Measurements from ENCODE around the gene UBE2S. TPM values are rescaled to one million over a fixed set of nuclear protein-coding genes. Genes with fewer than 3 reads are reported as not detected.

Gene UBE2S
- total and polyA plus RNA-seq, 5 experiments from 2014 or later: 18.1 to 25.8 (median 20.2) TPM

GRCh38 chr19:55447421-55448174 is 40.0 kb upstream of the UBE2S start:
- Mint-ChIP-seq H3K27ac (no peak overlapping the region), H3K36me3 (peaks cover 0 to 6% (median 0%) of the 10 kb centered on the region in 3 donors), H3K27me3 (peaks cover 21 to 47% (median 29%) of the 10 kb centered on the region in 5 donors), H3K4me1 (peaks cover 12 to 31% (median 16%) of the 10 kb centered on the region in 4 donors), H3K4me3 (no peak overlapping the region), H3K9me3 (no peaks in the 10 kb centered on the region)
- ATAC-seq (peak; percentile 13 to 15), DNase-seq (no peak)
- POLR2A ChIA-PET: interaction anchor here (0.7 kb wide), 1 partner anchor 215 kb away, joined by 9 read pairs; no protein-coding TSS in a partner anchor

GRCh38 chr19:55446060-55446459 is 38.5 kb upstream of the UBE2S start:
- POLR2A ChIA-PET: interaction anchor here (0.6 to 0.7 kb wide), 3 partner anchors 210 to 275 kb away, joined by 3 to 4 read pairs (median 4); no protein-coding TSS in a partner anchor
- ATAC-seq: no peak
- H3K4me1 Mint-ChIP-seq: peaks cover 14 to 32% (median 20%) of the 10 kb centered on the region in 4 donors

GRCh38 chr19:55444646-55445045 is 37.1 kb upstream of the UBE2S start:
- Mint-ChIP-seq H3K36me3 (peaks cover 0 to 7% (median 5%) of the 10 kb centered on the region in 3 donors), H3K4me3 (no peak overlapping the region), H3K9me3 (peaks cover 0 to 3% (median 0%) of the 10 kb centered on the region in 9 donors), H3K4me1 (peaks cover 15 to 28% (median 22%) of the 10 kb centered on the region in 4 donors), H3K27me3 (peaks cover 34 to 55% (median 38%) of the 10 kb centered on the region in 5 donors), H3K27ac (peak overlapping the region in 1 of 10 donors; percentile 9)
- ATAC-seq (no peak), DNase-seq (no peak)
- POLR2A ChIA-PET: no interaction called here

More at GRCh38 chr19:55446060-55446459, 38.5 kb upstream of the UBE2S start:
- Mint-ChIP-seq H3K4me3 (no peak overlapping the region), H3K27me3 (peaks cover 27 to 53% (median 35%) of the 10 kb centered on the region in 5 donors), H3K27ac (no peak overlapping the region), H3K36me3 (peaks cover 0 to 8% (median 5%) of the 10 kb centered on the region in 3 donors), H3K9me3 (peaks cover 0 to 3% (median 0%) of the 10 kb centered on the region in 9 donors)
- DNase-seq: no peak

- POLR2A ChIA-PET: no interaction called here
- DNase-seq (no peak), ATAC-seq (no peak)
- peak overlapping the region in 2 of 10 donors; percentile 41 to 58 for H3K27ac Mint-ChIP-seq
- H3K27me3 Mint-ChIP-seq: peaks cover 41 to 62% (median 45%) of the 10 kb centered on the region in 5 donors
- H3K36me3 Mint-ChIP-seq: peaks cover 0 to 12% (median 5%) of the 10 kb centered on the region in 3 donors
- peaks cover 0 to 5% (median 0%) of the 10 kb centered on the region in 9 donors for H3K9me3 Mint-ChIP-seq
- peak overlapping the region in 4 of 10 donors; percentile 41 to 59 (median 48) for H3K4me3 Mint-ChIP-seq
- H3K4me1 Mint-ChIP-seq: peaks cover 17 to 28% (median 22%) of the 10 kb centered on the region in 4 donors
Observed at GRCh38 chr19:55443824-55444480, 36.4 kb upstream of the UBE2S start.

- Mint-ChIP-seq H3K4me1 (peaks cover 17 to 28% (median 23%) of the 10 kb centered on the region in 4 donors), H3K36me3 (peaks cover 0 to 13% (median 5%) of the 10 kb centered on the region in 3 donors), H3K4me3 (peak within 1 kb of the TSS in 8 of 10 donors; percentile 10 to 59 (median 45)), H3K9me3 (peaks cover 0 to 5% (median 0%) of the 10 kb centered on the region in 9 donors), H3K27me3 (peaks cover 41 to 69% (median 51%) of the 10 kb centered on the region in 5 donors), H3K27ac (peak within 1 kb of the TSS in 2 of 10 donors; percentile 41 to 58)
- no peak for DNase-seq
- ATAC-seq: peak in 1 of 2 donors; percentile 31
- POLR2A ChIA-PET: no interaction called here
Observed at GRCh38 chr19:55443045-55443823, 35.6 kb upstream of the UBE2S start, which contains the start of gene SHISA7. SHISA7 (minus strand) TSS chr19:55443300; CDS start chr19:55442863, 437 bp downstream.

GRCh38 chr19:55442372-55442961 is 34.9 kb upstream of the UBE2S start:
- Mint-ChIP-seq H3K4me3 (peak overlapping the region in 3 of 10 donors; percentile 19 to 59 (median 40)), H3K4me1 (peaks cover 17 to 28% (median 23%) of the 10 kb centered on the region in 4 donors), H3K9me3 (peaks cover 0 to 5% (median 0%) of the 10 kb centered on the region in 9 donors), H3K36me3 (peaks cover 0 to 13% (median 5%) of the 10 kb centered on the region in 3 donors), H3K27me3 (peaks cover 41 to 75% (median 54%) of the 10 kb centered on the region in 5 donors), H3K27ac (no peak overlapping the region)
- POLR2A ChIA-PET: no interaction called here
- ATAC-seq (peak; percentile 61 to 67), DNase-seq (no peak)

- ATAC-seq (peak; percentile 22 to 24), DNase-seq (no peak)
- H3K9me3 Mint-ChIP-seq: peaks cover 0 to 5% (median 0%) of the 10 kb centered on the region in 9 donors
- peak overlapping the region; percentile 3 to 72 (median 46) for H3K4me3 Mint-ChIP-seq
- H3K27me3 Mint-ChIP-seq: peaks cover 45 to 82% (median 61%) of the 10 kb centered on the region in 5 donors
- H3K27ac Mint-ChIP-seq: peak overlapping the region in 1 of 10 donors; percentile 60
- peaks cover 19 to 28% (median 23%) of the 10 kb centered on the region in 4 donors for H3K4me1 Mint-ChIP-seq
- POLR2A ChIA-PET: no interaction called here
- peaks cover 0 to 15% (median 5%) of the 10 kb centered on the region in 3 donors for H3K36me3 Mint-ChIP-seq
Observed at GRCh38 chr19:55441692-55442321, 34.2 kb upstream of the UBE2S start.

- Mint-ChIP-seq H3K36me3 (peaks cover 0 to 15% (median 5%) of the 10 kb centered on the region in 3 donors), H3K9me3 (peaks cover 0 to 5% (median 0%) of the 10 kb centered on the region in 9 donors), H3K4me3 (peak overlapping the region in 9 of 10 donors; percentile 3 to 72 (median 57)), H3K4me1 (peaks cover 19 to 28% (median 23%) of the 10 kb centered on the region in 4 donors), H3K27ac (peak overlapping the region in 2 of 10 donors; percentile 26 to 63), H3K27me3 (peaks cover 49 to 86% (median 64%) of the 10 kb centered on the region in 5 donors)
- peak in 1 of 2 donors; percentile 26 for ATAC-seq
- no peak for DNase-seq
- POLR2A ChIA-PET: no interaction called here
Observed at GRCh38 chr19:55441319-55441691, 33.7 kb upstream of the UBE2S start.

GRCh38 chr19:55440411-55441105 is 33.0 kb upstream of the UBE2S start:
- Mint-ChIP-seq H3K4me1 (peaks cover 19 to 28% (median 23%) of the 10 kb centered on the region in 4 donors), H3K27me3 (peaks cover 46 to 87% (median 64%) of the 10 kb centered on the region in 5 donors), H3K36me3 (peaks cover 0 to 15% (median 5%) of the 10 kb centered on the region in 3 donors), H3K27ac (peak overlapping the region in 1 of 10 donors; percentile 63), H3K9me3 (peaks cover 0 to 5% (median 0%) of the 10 kb centered on the region in 9 donors), H3K4me3 (peak overlapping the region in 9 of 10 donors; percentile 1 to 72 (median 59))
- DNase-seq: no peak
- peak in 1 of 2 donors; percentile 49 for ATAC-seq
- POLR2A ChIA-PET: no interaction called here

GRCh38 chr19:55439052-55439451 is 31.5 kb upstream of the UBE2S start:
- Mint-ChIP-seq H3K9me3 (peaks cover 0 to 5% (median 0%) of the 10 kb centered on the region in 9 donors), H3K27ac (peak overlapping the region in 1 of 10 donors; percentile 35), H3K4me1 (peaks cover 19 to 28% (median 22%) of the 10 kb centered on the region in 4 donors), H3K27me3 (peaks cover 36 to 74% (median 55%) of the 10 kb centered on the region in 5 donors), H3K36me3 (peaks cover 0 to 14% (median 5%) of the 10 kb centered on the region in 3 donors), H3K4me3 (no peak overlapping the region)
- ATAC-seq (no peak), DNase-seq (no peak)
- POLR2A ChIA-PET: no interaction called here
